H9 (cell line): ENCODE results near the gene RAB30. TPM values are rescaled to one million over a fixed set of nuclear protein-coding genes. Genes with fewer than 3 reads are reported as not detected.

Experiments used
- DNase-seq: peaks from one replicate; pipeline ENCODE4 v3.0.0-alpha.2; 2017
- H2AFZ ChIP-seq: one replicate; pipeline ENCODE4 v1.6.1; 2013; ENCODE audit warnings: mild to moderate bottlenecking, low read length, control low read depth, moderate library complexity
- H2AK5ac ChIP-seq: 2 replicates; pipeline ENCODE4 v1.6.1; 2013; ENCODE audit warnings: low read length, control low read depth, mixed read lengths; ENCODE audit not compliant: insufficient read length
- H2BK120ac ChIP-seq: one replicate; pipeline ENCODE4 v1.6.1; 2013; ENCODE audit warnings: low read depth, mild to moderate bottlenecking, low read length, control low read depth, inconsistent platforms; ENCODE audit not compliant: poor library complexity, severe bottlenecking
- H2BK12ac ChIP-seq: 2 replicates; pipeline ENCODE4 v1.6.1; 2013; ENCODE audit warnings: low read length, control low read depth, mixed read lengths, low read depth; ENCODE audit not compliant: insufficient read length
- H2BK15ac ChIP-seq: 2 replicates; pipeline ENCODE4 v1.6.1; 2013; ENCODE audit warnings: low read depth, low read length, control low read depth
- H2BK20ac ChIP-seq: one replicate; pipeline ENCODE4 v1.6.1; 2013; ENCODE audit warnings: low read depth, mild to moderate bottlenecking, low read length, control low read depth, inconsistent platforms; ENCODE audit not compliant: poor library complexity, severe bottlenecking
- H2BK5ac ChIP-seq: 2 replicates; pipeline ENCODE4 v1.6.1; 2013; ENCODE audit warnings: low read length, control low read depth, mixed read lengths; ENCODE audit not compliant: insufficient read length
- H3K14ac ChIP-seq: 2 replicates; pipeline ENCODE4 v1.6.1; 2013; ENCODE audit warnings: low read length, control low read depth; ENCODE audit not compliant: insufficient read depth
- H3K18ac ChIP-seq: 2 replicates; pipeline ENCODE4 v1.6.1; 2013; ENCODE audit warnings: low read depth, mild to moderate bottlenecking, mixed read lengths, low read length, control low read depth; ENCODE audit not compliant: insufficient read length
- H3K23ac ChIP-seq: 2 replicates; pipeline ENCODE4 v1.6.1; 2013; ENCODE audit warnings: low read length, control low read depth, mixed read lengths, low read depth; ENCODE audit not compliant: insufficient read length
- H3K23me2 ChIP-seq: 2 replicates; pipeline ENCODE4 v1.6.1; 2013; ENCODE audit warnings: low read depth, mild to moderate bottlenecking, mixed read lengths, low read length, control low read depth; ENCODE audit not compliant: insufficient read length, poor library complexity, severe bottlenecking
- H3K27ac ChIP-seq: 2 replicates; pipeline ENCODE4 v1.5.1; 2013; ENCODE audit warnings: low read length, control low read depth, mixed read lengths, low read depth; ENCODE audit not compliant: insufficient read length
- H3K27me3 ChIP-seq: 2 replicates; pipeline ENCODE4 v1.6.1; 2013; ENCODE audit warnings: low read length, control low read depth, inconsistent platforms; ENCODE audit not compliant: insufficient read depth
- H3K4ac ChIP-seq: 2 replicates; pipeline ENCODE4 v1.6.1; 2013; ENCODE audit warnings: low read depth, mild to moderate bottlenecking, control low read depth, inconsistent platforms, low read length, moderate library complexity
- H3K4me1 ChIP-seq: 2 replicates; pipeline ENCODE4 v1.6.1; 2013; ENCODE audit warnings: low read length, control low read depth, inconsistent platforms; ENCODE audit not compliant: insufficient read depth
- H3K4me2 ChIP-seq: 2 replicates; pipeline ENCODE4 v1.6.1; 2013; ENCODE audit warnings: low read length, control low read depth, mixed read lengths; ENCODE audit not compliant: insufficient read length, insufficient read depth
- H3K56ac ChIP-seq: 2 replicates; pipeline ENCODE4 v1.6.1; 2013; ENCODE audit warnings: low read depth, mild to moderate bottlenecking, mixed read lengths, low read length, control low read depth; ENCODE audit not compliant: insufficient read length
- H3K79me1 ChIP-seq: 2 replicates; pipeline ENCODE4 v1.6.1; 2013; ENCODE audit warnings: low read depth, mild to moderate bottlenecking, moderate library complexity, low read length, control low read depth, inconsistent platforms; ENCODE audit not compliant: insufficient read depth, poor library complexity, severe bottlenecking
- H3K79me2 ChIP-seq: 2 replicates; pipeline ENCODE4 v1.6.1; 2013; ENCODE audit warnings: low read length, control low read depth, inconsistent platforms; ENCODE audit not compliant: insufficient read depth
- H3K9ac ChIP-seq: 2 replicates; pipeline ENCODE4 v1.6.1; 2013; ENCODE audit warnings: low read length, control low read depth, mixed read lengths; ENCODE audit not compliant: insufficient read length; ENCODE audit errors: extremely low read depth
- H3K9me3 ChIP-seq: one replicate; pipeline ENCODE4 v1.6.1; 2013; ENCODE audit warnings: low read depth, low read length, inconsistent platforms; ENCODE audit not compliant: control insufficient read depth
- H3T11ph ChIP-seq: one replicate; pipeline ENCODE4 v1.6.1; 2013; ENCODE audit warnings: mild to moderate bottlenecking, low read length, control low read depth, inconsistent platforms
- H4K20me1 ChIP-seq: one replicate; pipeline ENCODE4 v1.6.1; 2013; ENCODE audit not compliant: control insufficient read depth, insufficient read length, insufficient read depth
- H4K5ac ChIP-seq: 2 replicates; pipeline ENCODE4 v1.6.1; 2013; ENCODE audit warnings: low read depth, mild to moderate bottlenecking, mixed read lengths, low read length, control low read depth; ENCODE audit not compliant: insufficient read length
- H4K8ac ChIP-seq: replicated peaks from 2 replicates; pipeline ENCODE4 v1.6.1; 2013; ENCODE audit warnings: low read length, control low read depth, mixed read lengths, low read depth; ENCODE audit not compliant: insufficient read length
- H4K91ac ChIP-seq: 2 replicates; pipeline ENCODE4 v1.6.1; 2013; ENCODE audit warnings: low read depth, mild to moderate bottlenecking, moderate library complexity, mixed read lengths, low read length, control low read depth; ENCODE audit not compliant: insufficient read length
- H3K27ac Mint-ChIP-seq, 3 experiments: 2 replicates in 2 of 3; 3 replicates in 1 of 3; pipeline ENCODE4 v1.8.0; 2020 to 2021; ENCODE audit warnings: mixed read lengths in 3 of 3, mild to moderate bottlenecking in 1 of 3, moderate library complexity in 1 of 3
- H3K27me3 Mint-ChIP-seq: 2 replicates; pipeline ENCODE4 v1.8.0; 2021; ENCODE audit warnings: low read depth, mild to moderate bottlenecking, moderate library complexity, mixed read lengths
- H3K36me3 Mint-ChIP-seq, 3 experiments: 2 replicates in 2 of 3; 3 replicates in 1 of 3; pipeline ENCODE4 v1.8.0; 2020 to 2021; ENCODE audit warnings: low read depth in 3 of 3, mixed read lengths in 3 of 3; ENCODE audit not compliant: insufficient read depth in 1 of 3
- H3K4me1 Mint-ChIP-seq, 2 experiments: 2 replicates each; pipeline ENCODE4 v1.8.0; 2020; ENCODE audit warnings: mixed read lengths in 2 of 2
- H3K4me3 Mint-ChIP-seq, 2 experiments: 2 replicates in 1 of 2; 3 replicates in 1 of 2; pipeline ENCODE4 v1.8.0; 2020 to 2021; ENCODE audit warnings: mild to moderate bottlenecking in 2 of 2, mixed read lengths in 2 of 2, moderate library complexity in 1 of 2
- H3K9me3 Mint-ChIP-seq, 2 experiments: 2 replicates in 1 of 2; 3 replicates in 1 of 2; pipeline ENCODE4 v1.8.0; 2020; ENCODE audit warnings: mild to moderate bottlenecking in 2 of 2, mixed read lengths in 2 of 2, moderate library complexity in 1 of 2
- total RNA-seq: library from RNA; stranded (reverse); gene quantifications from 2 replicates; pipeline ENCODE4 v1.2.1, GENCODE V29; 2021
- TF ChIP-seq, protein P1 (sequence below): fragments of 200-600 bp; sonication (generic); conservative IDR thresholded peaks from 3 replicates; pipeline ENCODE4 v1.8.0; 2021; ENCODE audit warnings: antibody characterized with exemption, mild to moderate bottlenecking

RAB30 gene
- total RNA-seq, 1 experiment from 2014 or later, result 4.8 TPM

DNA sequence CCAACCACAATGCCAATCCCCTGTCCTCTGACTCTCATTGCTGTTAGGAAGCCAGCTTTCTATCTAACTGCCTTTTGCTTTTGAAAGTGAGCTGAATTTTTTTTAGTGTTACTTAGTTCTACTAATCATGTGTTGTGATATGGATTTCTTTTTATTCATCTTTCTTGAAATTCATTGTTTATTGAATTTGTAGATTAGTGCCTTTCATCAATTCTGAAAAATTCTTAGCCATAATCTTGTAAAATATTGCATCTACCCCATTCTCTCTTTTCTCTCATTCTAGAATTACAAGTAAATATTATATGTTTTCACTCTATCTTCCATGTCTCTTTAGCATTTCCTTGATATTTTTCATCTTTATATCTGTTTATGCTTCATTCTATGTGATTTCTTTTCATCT lies 122.3 kb downstream of the RAB30 start:
- H3K14ac ChIP-seq, result no peak overlapping the region
- H3K9me3 ChIP-seq, result no peaks in the 10 kb centered on the region
- H3K18ac ChIP-seq, result no peak overlapping the region
- H3K4me2 ChIP-seq, result no peak overlapping the region
- peaks cover 2 to 11% (median 4%) of the 10 kb centered on the region in 3 experiments; a peak in 3 of 7 replicates for H3K36me3 Mint-ChIP-seq
- H3K9me3 Mint-ChIP-seq, result peaks cover 9 to 17% of the 10 kb centered on the region in 2 experiments
- no peaks in the 10 kb centered on the region for H3K23me2 ChIP-seq
- no peak overlapping the region for H4K5ac ChIP-seq
- no peak overlapping the region for H2BK15ac ChIP-seq
- no peak overlapping the region for H2AK5ac ChIP-seq
- no peak overlapping the region for H3K4me3 Mint-ChIP-seq
- H3T11ph ChIP-seq, result no peak overlapping the region
- no peak overlapping the region for H2BK120ac ChIP-seq
- no peaks in the 10 kb centered on the region for H3K4me1 ChIP-seq
- H2AFZ ChIP-seq, result no peak overlapping the region
- H3K56ac ChIP-seq, result no peak overlapping the region
- H4K8ac ChIP-seq, result no peak overlapping the region
- H3K23ac ChIP-seq, result no peak overlapping the region
- no peak overlapping the region for H3K4ac ChIP-seq
- H3K27ac Mint-ChIP-seq, result no peak overlapping the region
- DNase-seq, result no peak
- peaks cover 6 to 7% of the 10 kb centered on the region in 2 experiments for H3K4me1 Mint-ChIP-seq
- no peak overlapping the region for H4K91ac ChIP-seq
- H3K27me3 ChIP-seq, result no peaks in the 10 kb centered on the region
- TF ChIP-seq, protein P1, sequence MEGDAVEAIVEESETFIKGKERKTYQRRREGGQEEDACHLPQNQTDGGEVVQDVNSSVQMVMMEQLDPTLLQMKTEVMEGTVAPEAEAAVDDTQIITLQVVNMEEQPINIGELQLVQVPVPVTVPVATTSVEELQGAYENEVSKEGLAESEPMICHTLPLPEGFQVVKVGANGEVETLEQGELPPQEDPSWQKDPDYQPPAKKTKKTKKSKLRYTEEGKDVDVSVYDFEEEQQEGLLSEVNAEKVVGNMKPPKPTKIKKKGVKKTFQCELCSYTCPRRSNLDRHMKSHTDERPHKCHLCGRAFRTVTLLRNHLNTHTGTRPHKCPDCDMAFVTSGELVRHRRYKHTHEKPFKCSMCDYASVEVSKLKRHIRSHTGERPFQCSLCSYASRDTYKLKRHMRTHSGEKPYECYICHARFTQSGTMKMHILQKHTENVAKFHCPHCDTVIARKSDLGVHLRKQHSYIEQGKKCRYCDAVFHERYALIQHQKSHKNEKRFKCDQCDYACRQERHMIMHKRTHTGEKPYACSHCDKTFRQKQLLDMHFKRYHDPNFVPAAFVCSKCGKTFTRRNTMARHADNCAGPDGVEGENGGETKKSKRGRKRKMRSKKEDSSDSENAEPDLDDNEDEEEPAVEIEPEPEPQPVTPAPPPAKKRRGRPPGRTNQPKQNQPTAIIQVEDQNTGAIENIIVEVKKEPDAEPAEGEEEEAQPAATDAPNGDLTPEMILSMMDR, result no peak
- no peak overlapping the region for H2BK20ac ChIP-seq
- no peaks in the 10 kb centered on the region; the same call in 1 of the 2 replicates for H3K79me2 ChIP-seq
- H3K9ac ChIP-seq, result no peak overlapping the region
- peaks cover 3% of the 10 kb centered on the region; the same call in 1 of the 2 replicates for H3K27me3 Mint-ChIP-seq
- H2BK5ac ChIP-seq, result no peak overlapping the region
- no peak overlapping the region for H3K27ac ChIP-seq
- H4K20me1 ChIP-seq, result no peaks in the 10 kb centered on the region
- H2BK12ac ChIP-seq, result no peak overlapping the region
- no peaks in the 10 kb centered on the region for H3K79me1 ChIP-seq
